T47D (cell line): ENCODE results near the gene TBC1D23.
"Not testable (repeated sequence)": the region's sequence is repeated elsewhere in the genome, so short reads cannot be mapped to it uniquely, and the experiment has no call there.

Source experiments
- DNase-seq, 2 experiments: peaks; one replicate each; pipeline versions ENCODE4 v3.0.0 to v3.0.0-alpha.2; 2011 to 2012; ENCODE audit warnings: low read depth in 1 of 2, low spot score in 1 of 2
- JUND ChIP-seq: IDR thresholded peaks from 2 replicates; pipeline ENCODE4 v1.6.1; 2012; ENCODE audit warnings: low read depth
- in situ Hi-C: cut with HindIII; loops from 2 replicates; pipeline ENCODE4 v1.10.0; 2016; ENCODE audit warnings: low sequenced_read_pairs, low pct_unique_long_range_greater_than_20kb

TBC1D23 gene

GRCh38 chr3:100288288-100288894 is 27.6 kb downstream of the TBC1D23 start:
- no peak for TF ChIP-seq JUND
- in situ Hi-C loops = no loop called here
- DNase-seq = no peak

- no peak for TF ChIP-seq JUND
- in situ Hi-C loops = no loop called here
- no peak for DNase-seq
Observed at GRCh38 chr3:100289339-100289738, 28.5 kb downstream of the TBC1D23 start.

GRCh38 chr3:100295089-100295488 is 34.3 kb downstream of the TBC1D23 start:
- in situ Hi-C loops = no loop called here
- DNase-seq = no peak
- no peak for TF ChIP-seq JUND

DNA sequence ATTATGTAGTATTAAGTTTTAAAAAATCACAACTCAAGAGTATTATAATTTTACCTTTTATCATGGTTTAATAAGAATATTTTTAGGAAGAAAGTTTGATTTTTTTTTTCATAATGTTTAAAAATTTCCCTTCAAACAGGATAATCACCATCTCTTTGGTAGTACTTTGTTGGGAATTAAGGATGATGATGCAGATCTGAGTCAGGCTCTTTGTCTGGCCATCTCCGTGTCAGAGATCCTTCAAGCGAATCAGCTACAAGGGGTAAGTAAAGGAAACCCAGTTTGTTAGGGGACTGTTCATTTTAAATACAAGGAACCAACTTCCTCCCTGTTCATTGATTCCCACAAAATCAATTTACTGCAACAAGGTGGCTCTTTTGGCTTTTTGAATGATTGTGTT is 37.0 kb downstream of the TBC1D23 start:
- DNase-seq = no peak
- in situ Hi-C loops = no loop called here
- TF ChIP-seq JUND = no peak

- no peak for DNase-seq
- in situ Hi-C loops = no loop called here
- TF ChIP-seq JUND = no peak
Observed at GRCh38 chr3:100299016-100299415, 38.2 kb downstream of the TBC1D23 start.

DNA sequence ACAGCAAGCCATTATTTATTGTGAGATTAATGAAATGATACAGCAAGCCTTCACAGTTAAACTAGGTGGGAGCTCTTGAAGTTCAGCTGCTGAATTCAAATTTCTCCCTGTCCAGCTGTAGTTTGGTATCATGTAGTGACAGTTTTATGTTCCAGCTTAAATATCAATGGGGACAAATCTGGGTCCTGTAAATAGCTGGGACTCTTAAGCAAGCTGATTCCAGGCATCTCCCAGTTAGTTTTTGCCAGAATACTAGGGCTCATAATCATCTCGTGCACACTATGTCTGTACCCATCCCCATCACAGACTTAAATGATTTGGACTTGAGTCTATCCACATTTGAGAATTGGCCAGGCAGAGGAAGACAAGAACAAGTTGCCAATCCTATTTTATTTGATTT is 45.9 kb downstream of the TBC1D23 start:
- DNase-seq = no peak
- no peak for TF ChIP-seq JUND
- in situ Hi-C loops = no loop called here

DNA sequence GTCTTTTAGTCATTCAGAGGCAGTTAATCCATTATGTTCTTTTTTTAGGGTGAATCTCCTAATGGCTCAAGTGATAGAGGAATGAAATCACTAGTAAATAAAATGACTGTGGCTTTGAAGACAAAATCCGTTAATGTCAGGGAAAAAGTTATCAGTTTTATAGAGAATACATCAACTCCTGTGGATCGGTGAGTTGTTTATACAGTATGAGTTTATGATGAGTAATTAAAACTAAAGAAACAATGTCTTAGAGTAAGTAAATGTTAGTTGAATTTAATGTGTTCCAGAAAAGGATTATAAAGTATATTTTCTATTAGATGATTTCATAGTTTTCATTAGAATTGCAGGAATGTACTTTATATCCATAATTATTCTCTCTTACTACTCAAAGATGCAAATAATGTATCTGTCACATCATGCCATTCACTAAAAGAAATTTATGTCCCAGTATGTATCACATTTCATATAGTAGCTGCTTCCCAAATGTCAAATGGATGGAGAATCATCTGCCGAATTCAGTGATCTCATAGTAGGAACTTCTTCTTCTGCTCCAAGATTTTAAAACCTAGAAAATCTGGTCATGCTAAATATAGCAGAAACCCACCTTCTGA is 49.7 kb downstream of the TBC1D23 start:
- DNase-seq = no peak
- TF ChIP-seq JUND = no peak
- in situ Hi-C loops = no loop called here

DNA sequence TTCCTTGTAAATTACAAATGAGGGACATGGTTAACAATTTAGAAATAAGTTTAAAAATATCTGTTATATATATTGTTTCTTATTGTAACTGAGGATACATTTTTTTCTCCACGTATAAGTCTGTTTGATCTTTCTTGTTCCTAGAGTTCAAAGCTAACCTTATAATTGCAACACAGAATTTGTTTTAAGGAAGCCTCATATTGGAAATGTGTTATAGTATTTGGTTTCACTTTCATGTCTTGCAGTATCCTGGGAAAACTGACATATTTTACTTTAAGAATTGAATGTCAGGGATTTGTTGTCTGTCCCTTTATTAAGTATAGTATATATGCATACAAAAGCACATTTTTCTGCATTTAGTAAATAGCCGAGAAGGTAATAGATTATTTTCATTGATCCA is 50.2 kb downstream of the TBC1D23 start:
- no peak for DNase-seq
- no peak for TF ChIP-seq JUND
- in situ Hi-C loops = no loop called here

DNA sequence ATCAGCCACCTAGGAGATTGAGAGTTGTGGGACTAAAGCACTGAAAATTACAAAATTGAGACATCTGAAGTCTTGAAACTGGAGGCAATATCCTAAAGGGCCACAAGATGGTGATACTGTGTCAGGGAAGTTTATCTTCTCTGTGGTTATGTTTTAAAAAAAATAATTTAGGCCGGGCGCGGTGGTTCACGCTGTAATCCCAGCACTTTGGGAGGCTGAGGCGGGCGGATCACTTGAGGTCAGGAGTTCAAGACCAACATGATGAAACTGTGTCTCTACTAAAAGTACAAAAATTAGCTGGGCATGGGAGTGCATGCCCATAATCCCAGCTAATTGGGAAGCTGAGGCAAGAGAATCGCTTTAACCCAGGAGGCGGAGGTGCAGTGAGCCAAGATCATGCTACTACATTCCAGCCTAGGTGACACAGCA is 55.9 kb downstream of the TBC1D23 start:
- in situ Hi-C loops = no loop called here
- peak in 1 of 2 experiments; percentile 57 for DNase-seq

GRCh38 chr3:100317912-100318311 is 57.1 kb downstream of the TBC1D23 start:
- in situ Hi-C loops = no loop called here
- DNase-seq = no peak
- no peak for TF ChIP-seq JUND

More for the DNA sequence above, 55.9 kb downstream of the TBC1D23 start:
- TF ChIP-seq JUND = no peak

DNA sequence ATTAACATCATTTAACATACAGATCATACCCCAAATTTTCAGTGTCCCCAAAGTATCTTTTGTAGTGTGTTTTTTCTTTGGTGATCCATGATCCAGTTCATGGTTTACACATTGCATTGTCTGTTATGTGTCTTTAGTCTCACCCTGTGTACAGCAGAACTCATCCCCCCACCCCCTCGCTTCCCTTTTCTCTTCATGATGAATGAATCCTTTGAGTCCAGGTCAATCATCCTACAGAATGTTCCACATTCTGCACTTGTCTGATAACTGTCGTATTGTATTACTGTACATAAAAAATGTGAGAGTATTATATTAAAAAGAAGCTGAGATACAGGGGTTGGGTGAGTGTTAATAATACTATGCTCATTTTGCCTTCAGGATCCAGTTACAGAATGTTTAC is 59.2 kb downstream of the TBC1D23 start:
- DNase-seq = no peak
- no peak for TF ChIP-seq JUND
- in situ Hi-C loops = no loop called here

- in situ Hi-C loops = no loop called here
- TF ChIP-seq JUND = no peak
- DNase-seq = no peak
Observed at GRCh38 chr3:100324044-100324443, 63.3 kb downstream of the TBC1D23 start.

DNA sequence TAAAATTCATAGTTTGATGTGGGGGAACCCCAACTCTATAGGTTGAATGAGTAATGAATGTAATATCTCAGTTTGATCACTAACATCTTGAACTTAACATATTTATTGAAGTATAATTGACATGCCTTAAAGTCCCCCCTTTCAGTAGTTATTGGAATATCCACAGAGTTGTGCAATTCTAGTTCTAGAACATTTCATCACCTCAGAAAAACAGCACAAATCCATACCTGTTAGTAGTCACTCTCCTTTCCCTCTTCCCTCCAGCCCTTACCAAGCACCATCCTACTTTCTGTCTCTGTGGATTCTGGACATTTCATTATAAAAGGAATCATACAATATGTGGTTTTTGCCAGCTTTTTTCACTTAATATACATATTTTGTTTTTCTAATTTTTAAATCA is 65.0 kb downstream of the TBC1D23 start:
- in situ Hi-C loops = no loop called here
- no peak for TF ChIP-seq JUND
- no peak for DNase-seq

DNA sequence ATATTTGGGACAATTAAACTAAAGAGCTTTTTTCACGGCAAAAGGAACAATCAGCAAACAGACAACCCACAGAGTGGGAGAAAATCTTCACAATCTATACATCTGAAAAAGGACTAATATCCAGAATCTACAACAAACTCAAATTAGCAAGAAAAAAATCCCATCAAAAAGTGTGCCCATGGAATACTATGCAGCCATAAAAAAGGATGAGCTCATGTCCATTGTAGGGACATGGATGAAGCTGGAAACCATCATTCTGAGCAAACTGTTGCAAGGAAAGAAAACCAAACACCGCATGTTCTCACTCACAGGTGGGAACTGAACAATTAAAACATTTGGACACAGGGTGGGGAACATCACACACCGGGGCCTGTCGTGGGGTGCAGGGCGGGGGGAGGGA is 66.6 kb downstream of the TBC1D23 start:
- in situ Hi-C loops, DNase-seq: not testable (repeated sequence)
